ENCODE data around the gene G6PC2.
"Not testable (repeated sequence)": the region's sequence is repeated elsewhere in the genome, so short reads cannot be mapped to it uniquely, and the experiment has no call there.

Gene G6PC2

GRCh38 chr2:168907940-168908662 is 7.0 kb downstream of the G6PC2 start:
- no peak for DNase-seq

- DNase-seq, result peak; percentile 88
Observed at GRCh38 chr2:168910330-168910729, 9.2 kb downstream of the G6PC2 start.

- no peak for DNase-seq
Observed at GRCh38 chr2:168912466-168912865, 11.4 kb downstream of the G6PC2 start.

- DNase-seq, result peak; percentile 86
Observed at GRCh38 chr2:168912901-168913369, 11.8 kb downstream of the G6PC2 start.

GRCh38 chr2:168913495-168913894 is 12.4 kb downstream of the G6PC2 start:
- no peak for DNase-seq

GRCh38 chr2:168915441-168916330 is 14.6 kb downstream of the G6PC2 start:
- peak; percentile 76 for DNase-seq

GRCh38 chr2:168916331-168916675 is 15.2 kb downstream of the G6PC2 start:
- DNase-seq, result no peak

GRCh38 chr2:168920504-168921157 is 19.5 kb downstream of the G6PC2 start:
- DNase-seq, result peak; percentile 25

GRCh38 chr2:168926621-168927386 is 25.7 kb downstream of the G6PC2 start:
- DNase-seq, result no peak

- DNase-seq, result no peak
Observed at GRCh38 chr2:168928113-168928831, 27.2 kb downstream of the G6PC2 start.

GRCh38 chr2:168929031-168929430 is 27.9 kb downstream of the G6PC2 start:
- DNase-seq, result no peak

GRCh38 chr2:168930242-168930641 is 29.2 kb downstream of the G6PC2 start:
- no peak for DNase-seq

- DNase-seq, result not testable (repeated sequence)
Observed at GRCh38 chr2:168932174-168932573, 31.1 kb downstream of the G6PC2 start.

- DNase-seq, result no peak
Observed at GRCh38 chr2:168934826-168935225, 33.7 kb downstream of the G6PC2 start.

- DNase-seq, result no peak
Observed at GRCh38 chr2:168935810-168936581, 34.9 kb downstream of the G6PC2 start.

- no peak for DNase-seq
Observed at GRCh38 chr2:168939061-168939460, 38.0 kb downstream of the G6PC2 start.

GRCh38 chr2:168939918-168940317 is 38.8 kb downstream of the G6PC2 start:
- DNase-seq, result no peak

GRCh38 chr2:168941297-168941696 is 40.2 kb downstream of the G6PC2 start:
- DNase-seq, result no peak

GRCh38 chr2:168944065-168944464 is 43.0 kb downstream of the G6PC2 start:
- no peak for DNase-seq

GRCh38 chr2:168945508-168945907 is 44.4 kb downstream of the G6PC2 start:
- no peak for DNase-seq

- DNase-seq, result no peak
Observed at GRCh38 chr2:168948621-168949212, 47.6 kb downstream of the G6PC2 start.

All from NCI-H2171 (cell line).